Measurements from ENCODE around the gene UST.

Gene UST

DNA sequence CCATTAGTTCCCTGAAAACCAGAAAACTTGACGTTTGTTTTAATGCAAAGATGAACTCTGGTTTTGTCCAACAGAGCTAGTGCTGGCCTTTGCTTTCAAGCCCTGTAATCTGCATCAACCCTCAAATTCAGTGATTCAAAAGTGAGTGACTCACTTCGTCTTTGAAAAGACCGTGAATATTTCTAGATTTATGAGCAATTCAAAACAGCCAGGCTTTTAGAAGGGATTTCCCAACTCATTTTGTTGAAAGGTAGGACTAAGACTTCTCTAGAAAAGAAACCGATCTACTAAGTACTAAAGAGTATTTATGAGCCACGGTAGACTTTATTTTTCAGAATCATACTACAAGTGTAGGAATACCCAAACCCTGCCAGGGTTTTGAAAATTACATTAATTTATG lies 121.5 kb downstream of the UST start:
- no peak overlapping the region for H3K4me2 ChIP-seq (ENCODE audit: low read length)
- H3K27me3 ChIP-seq (ENCODE audit: control insufficient read depth, insufficient read depth, low read length), result no peaks in the 10 kb centered on the region
- H3K4me1 ChIP-seq, result no peaks in the 10 kb centered on the region
- no peak overlapping the region for H2AFZ ChIP-seq
- H3K27ac ChIP-seq, result no peak overlapping the region
- H3K4me3 ChIP-seq (ENCODE audit: low read depth, low read length), result no peak overlapping the region
- H3K36me3 ChIP-seq (ENCODE audit: control insufficient read depth, insufficient read depth, low read length), result no peaks in the 10 kb centered on the region
- H3K9me3 ChIP-seq (ENCODE audit: control insufficient read depth, low read length), result no peaks in the 10 kb centered on the region
- no peak for TF ChIP-seq CTCF (IDR thresholded peaks at IDR 0.05)
- no peak overlapping the region for H3K9ac ChIP-seq
- H3K79me2 ChIP-seq, result peaks cover 5% of the 10 kb centered on the region

- Histone ChIP-seq H3K9me3 (ENCODE audit: control insufficient read depth, low read length) (no peaks in the 10 kb centered on the region), H3K4me1 (no peaks in the 10 kb centered on the region), H3K36me3 (ENCODE audit: control insufficient read depth, insufficient read depth, low read length) (no peaks in the 10 kb centered on the region), H3K27ac (no peak overlapping the region), H3K4me3 (ENCODE audit: low read depth, low read length) (no peak overlapping the region), H2AFZ (no peak overlapping the region), H3K4me2 (ENCODE audit: low read length) (no peak overlapping the region), H3K27me3 (ENCODE audit: control insufficient read depth, insufficient read depth, low read length) (no peaks in the 10 kb centered on the region), H3K9ac (no peak overlapping the region), H3K79me2 (peaks cover 7% of the 10 kb centered on the region)
- TF ChIP-seq CTCF (IDR thresholded peaks at IDR 0.05), result no peak
Observed at GRCh38 chr6:148868901-148869300, 122.1 kb downstream of the UST start.

GRCh38 chr6:148869585-148869984 lies 122.8 kb downstream of the UST start:
- no peaks in the 10 kb centered on the region for H3K36me3 ChIP-seq (ENCODE audit: control insufficient read depth, insufficient read depth, low read length)
- no peaks in the 10 kb centered on the region for H3K9me3 ChIP-seq (ENCODE audit: control insufficient read depth, low read length)
- no peak for TF ChIP-seq CTCF (IDR thresholded peaks at IDR 0.05)

DNA sequence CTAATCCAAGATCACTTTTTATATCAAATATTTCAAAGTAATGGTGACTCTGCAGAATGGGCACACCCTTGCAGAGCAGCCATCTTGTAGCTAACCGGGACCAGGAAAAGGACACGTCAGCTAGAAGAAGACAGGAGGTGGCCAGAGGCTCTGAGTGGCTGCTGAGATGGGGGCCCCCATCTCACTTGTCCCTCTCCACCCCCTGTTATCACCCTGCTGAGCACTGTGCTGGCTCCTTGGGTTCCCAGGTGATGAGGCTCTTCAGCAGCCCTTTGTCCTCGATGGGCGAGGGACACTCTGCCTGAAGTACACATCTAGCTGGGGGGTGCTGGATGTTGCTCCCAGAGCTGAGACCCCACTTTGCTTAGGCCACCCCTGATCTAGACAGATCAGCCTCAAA lies 126.3 kb downstream of the UST start:
- Histone ChIP-seq H3K9ac (no peak overlapping the region), H3K79me2 (peaks cover 5% of the 10 kb centered on the region), H3K9me3 (ENCODE audit: control insufficient read depth, low read length) (no peaks in the 10 kb centered on the region), H3K27me3 (ENCODE audit: control insufficient read depth, insufficient read depth, low read length) (no peaks in the 10 kb centered on the region), H2AFZ (no peak overlapping the region), H3K4me3 (ENCODE audit: low read depth, low read length) (no peak overlapping the region), H3K4me1 (no peaks in the 10 kb centered on the region), H3K4me2 (ENCODE audit: low read length) (no peak overlapping the region), H3K27ac (no peak overlapping the region), H3K36me3 (ENCODE audit: control insufficient read depth, insufficient read depth, low read length) (no peaks in the 10 kb centered on the region)
- TF ChIP-seq CTCF (IDR thresholded peaks at IDR 0.05), result no peak

More at GRCh38 chr6:148869585-148869984, 122.8 kb downstream of the UST start:
- Histone ChIP-seq H3K4me3 (ENCODE audit: low read depth, low read length) (no peak overlapping the region), H3K4me1 (no peaks in the 10 kb centered on the region), H3K4me2 (ENCODE audit: low read length) (no peak overlapping the region), H3K27ac (no peak overlapping the region), H3K27me3 (ENCODE audit: control insufficient read depth, insufficient read depth, low read length) (no peaks in the 10 kb centered on the region), H2AFZ (no peak overlapping the region), H3K9ac (no peak overlapping the region), H3K79me2 (peaks cover 7% of the 10 kb centered on the region)

- Histone ChIP-seq H3K27ac (no peak overlapping the region), H3K4me2 (ENCODE audit: low read length) (no peak overlapping the region), H3K4me1 (no peaks in the 10 kb centered on the region)
Observed at GRCh38 chr6:148873868-148874267, 127.0 kb downstream of the UST start.

More at GRCh38 chr6:148873868-148874267, 127.0 kb downstream of the UST start:
- Histone ChIP-seq H3K79me2 (peaks cover 5% of the 10 kb centered on the region), H3K36me3 (ENCODE audit: control insufficient read depth, insufficient read depth, low read length) (no peaks in the 10 kb centered on the region), H2AFZ (no peak overlapping the region), H3K4me3 (ENCODE audit: low read depth, low read length) (no peak overlapping the region), H3K9ac (no peak overlapping the region), H3K27me3 (ENCODE audit: control insufficient read depth, insufficient read depth, low read length) (no peaks in the 10 kb centered on the region), H3K9me3 (ENCODE audit: control insufficient read depth, low read length) (no peaks in the 10 kb centered on the region)
- no peak for TF ChIP-seq CTCF (IDR thresholded peaks at IDR 0.05)

All from parathyroid adenoma (tissue), 2 donors.